T47D (cell line): Measurements from ENCODE around the gene VSIG10L.
A peak's percentile ranks its signal among the peaks of the same experiment; 100 is the strongest.

Experiments used
- DNase-seq, 2 experiments: peaks; one replicate each; pipeline versions ENCODE4 v3.0.0 to v3.0.0-alpha.2; 2011 to 2012; ENCODE audit warnings: low read depth in 1 of 2, low spot score in 1 of 2
- JUND ChIP-seq: IDR thresholded peaks from 2 replicates; pipeline ENCODE4 v1.6.1; 2012; ENCODE audit warnings: low read depth
- in situ Hi-C: cut with HindIII; loops from 2 replicates; pipeline ENCODE4 v1.10.0; 2016; ENCODE audit warnings: low sequenced_read_pairs, low pct_unique_long_range_greater_than_20kb

VSIG10L gene

GRCh38 chr19:51325161-51325976 is 16.6 kb downstream of the VSIG10L start:
- no peak for TF ChIP-seq JUND
- DNase-seq: no peak
- in situ Hi-C loops: no loop called here

GRCh38 chr19:51324167-51324481 is 17.8 kb downstream of the VSIG10L start:
- TF ChIP-seq JUND: no peak
- DNase-seq: no peak
- in situ Hi-C loops: no loop called here

GRCh38 chr19:51323481-51324166 is 18.3 kb downstream of the VSIG10L start:
- no peak for TF ChIP-seq JUND
- in situ Hi-C loops: no loop called here
- no peak for DNase-seq

GRCh38 chr19:51321799-51322198 is 20.1 kb downstream of the VSIG10L start:
- no peak for DNase-seq
- in situ Hi-C loops: no loop called here
- no peak for TF ChIP-seq JUND

- in situ Hi-C loops: no loop called here
- DNase-seq: no peak
- TF ChIP-seq JUND: no peak
Measured at GRCh38 chr19:51320280-51320657, 21.7 kb downstream of the VSIG10L start.

- in situ Hi-C loops: no loop called here
- no peak for DNase-seq
- TF ChIP-seq JUND: no peak
Measured at GRCh38 chr19:51319649-51320279, 22.2 kb downstream of the VSIG10L start.

GRCh38 chr19:51318687-51319648 is 23.0 kb downstream of the VSIG10L start:
- TF ChIP-seq JUND: no peak
- in situ Hi-C loops: no loop called here
- DNase-seq: peak in 1 of 2 experiments; percentile 36

- DNase-seq: no peak
- TF ChIP-seq JUND: no peak
- in situ Hi-C loops: no loop called here
Measured at GRCh38 chr19:51317968-51318367, 24.0 kb downstream of the VSIG10L start.

- no peak for TF ChIP-seq JUND
- in situ Hi-C loops: no loop called here
Measured at GRCh38 chr19:51317376-51317775, 24.6 kb downstream of the VSIG10L start.

GRCh38 chr19:51316688-51317087 is 25.3 kb downstream of the VSIG10L start:
- DNase-seq: no peak
- TF ChIP-seq JUND: no peak
- in situ Hi-C loops: no loop called here

More at GRCh38 chr19:51317376-51317775, 24.6 kb downstream of the VSIG10L start:
- DNase-seq: no peak

- in situ Hi-C loops: no loop called here
- no peak for TF ChIP-seq JUND
- DNase-seq: no peak
Measured at GRCh38 chr19:51311351-51312257, 30.3 kb downstream of the VSIG10L start, which contains the start of gene IGLON5. Gene IGLON5 (plus strand): TSS chr19:51311644. CDS start chr19:51311848, 204 bp downstream.
